DMS153 (cell line): Measurements from ENCODE around the gene ZNF652.
"Not testable (repeated sequence)": the region's sequence is repeated elsewhere in the genome, so short reads cannot be mapped to it uniquely, and the experiment has no call there.

ENCODE experiments used
- DNase-seq: peaks from one replicate; lab custom pipeline; 2025; lab: John Stamatoyannopoulos, UW

ZNF652 gene

GRCh38 chr17:49361902-49362722 is at the start of gene ZNF652:
Gene ZNF652, minus strand, starts transcription at chr17:49362250. Its CDS starts 44,525 bp downstream, at chr17:49317725.
- peak; percentile 97 for DNase-seq

- DNase-seq: peak; percentile 61
Measured at GRCh38 chr17:49409066-49409465, 47.0 kb upstream of the ZNF652 start.

GRCh38 chr17:49407981-49408501 is 46.0 kb upstream of the ZNF652 start:
- peak; percentile 93 for DNase-seq

GRCh38 chr17:49407086-49407485 is 45.0 kb upstream of the ZNF652 start:
- no peak for DNase-seq

- no peak for DNase-seq
Measured at GRCh38 chr17:49406421-49407061, 44.5 kb upstream of the ZNF652 start.

GRCh38 chr17:49404906-49405305 is 42.9 kb upstream of the ZNF652 start:
- DNase-seq: no peak

GRCh38 chr17:49404361-49404760 is 42.3 kb upstream of the ZNF652 start:
- no peak for DNase-seq

- no peak for DNase-seq
Measured at GRCh38 chr17:49403514-49404289, 41.7 kb upstream of the ZNF652 start.

- no peak for DNase-seq
Measured at GRCh38 chr17:49402706-49403105, 40.7 kb upstream of the ZNF652 start.

GRCh38 chr17:49401971-49402611 is 40.0 kb upstream of the ZNF652 start:
- DNase-seq: no peak

- DNase-seq: no peak
Measured at GRCh38 chr17:49399995-49400394, 37.9 kb upstream of the ZNF652 start.

- DNase-seq: no peak
Measured at GRCh38 chr17:49397586-49397985, 35.5 kb upstream of the ZNF652 start.

GRCh38 chr17:49393491-49394255 is 31.6 kb upstream of the ZNF652 start:
- DNase-seq: no peak

- DNase-seq: peak; percentile 67
Measured at GRCh38 chr17:49390548-49391324, 28.7 kb upstream of the ZNF652 start.

GRCh38 chr17:49389514-49390347 is 27.7 kb upstream of the ZNF652 start:
- DNase-seq: not testable (repeated sequence)

GRCh38 chr17:49388692-49389513 is 26.9 kb upstream of the ZNF652 start:
- DNase-seq: no peak

GRCh38 chr17:49388290-49388640 is 26.2 kb upstream of the ZNF652 start:
- no peak for DNase-seq

- DNase-seq: no peak
Measured at GRCh38 chr17:49387498-49388289, 25.6 kb upstream of the ZNF652 start.
